AG09319 (cell line): ENCODE results near the gene GMPPA.

ENCODE experiments used
- DNase-seq: peaks from one replicate; pipeline ENCODE4 v3.0.0-alpha.2; 2010; ENCODE audit warnings: low read depth; ENCODE audit errors: extremely low read depth
- CTCF ChIP-seq: IDR thresholded peaks from 2 replicates; pipeline ENCODE4 v1.5.1; 2011; ENCODE audit warnings: low read depth, mild to moderate bottlenecking, inconsistent platforms, low read length, moderate library complexity

The GMPPA gene

DNA sequence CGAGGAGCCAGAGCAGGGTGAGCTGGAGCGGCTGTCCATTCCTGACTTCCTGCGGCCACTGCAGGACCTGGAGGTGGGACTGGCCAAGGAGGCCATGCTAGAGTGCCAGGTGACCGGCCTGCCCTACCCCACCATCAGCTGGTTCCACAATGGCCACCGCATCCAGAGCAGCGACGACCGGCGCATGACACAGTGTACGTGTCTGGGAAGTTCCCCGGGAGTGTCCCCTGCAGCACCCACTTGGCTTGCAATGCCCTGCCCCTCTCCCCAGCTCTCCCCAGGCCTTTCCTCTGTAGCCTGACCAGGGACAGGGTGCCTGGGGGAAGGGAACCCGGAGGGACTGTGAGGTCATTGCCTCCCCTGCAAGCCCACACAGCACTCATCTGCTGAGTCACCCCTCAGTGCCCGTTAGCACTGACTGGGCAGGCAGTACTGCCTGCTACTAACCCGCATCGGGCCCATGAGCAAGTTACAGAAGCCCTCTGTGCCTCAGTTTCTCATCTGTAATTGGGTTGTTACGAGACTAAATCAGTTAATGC is 29.4 kb upstream of the GMPPA start:
- no peak for DNase-seq
- no peak for TF ChIP-seq CTCF

- TF ChIP-seq CTCF = no peak
- DNase-seq = no peak
These were observed 28.3 kb upstream of the GMPPA start for GRCh38 chr2:219470429-219470828.

DNA sequence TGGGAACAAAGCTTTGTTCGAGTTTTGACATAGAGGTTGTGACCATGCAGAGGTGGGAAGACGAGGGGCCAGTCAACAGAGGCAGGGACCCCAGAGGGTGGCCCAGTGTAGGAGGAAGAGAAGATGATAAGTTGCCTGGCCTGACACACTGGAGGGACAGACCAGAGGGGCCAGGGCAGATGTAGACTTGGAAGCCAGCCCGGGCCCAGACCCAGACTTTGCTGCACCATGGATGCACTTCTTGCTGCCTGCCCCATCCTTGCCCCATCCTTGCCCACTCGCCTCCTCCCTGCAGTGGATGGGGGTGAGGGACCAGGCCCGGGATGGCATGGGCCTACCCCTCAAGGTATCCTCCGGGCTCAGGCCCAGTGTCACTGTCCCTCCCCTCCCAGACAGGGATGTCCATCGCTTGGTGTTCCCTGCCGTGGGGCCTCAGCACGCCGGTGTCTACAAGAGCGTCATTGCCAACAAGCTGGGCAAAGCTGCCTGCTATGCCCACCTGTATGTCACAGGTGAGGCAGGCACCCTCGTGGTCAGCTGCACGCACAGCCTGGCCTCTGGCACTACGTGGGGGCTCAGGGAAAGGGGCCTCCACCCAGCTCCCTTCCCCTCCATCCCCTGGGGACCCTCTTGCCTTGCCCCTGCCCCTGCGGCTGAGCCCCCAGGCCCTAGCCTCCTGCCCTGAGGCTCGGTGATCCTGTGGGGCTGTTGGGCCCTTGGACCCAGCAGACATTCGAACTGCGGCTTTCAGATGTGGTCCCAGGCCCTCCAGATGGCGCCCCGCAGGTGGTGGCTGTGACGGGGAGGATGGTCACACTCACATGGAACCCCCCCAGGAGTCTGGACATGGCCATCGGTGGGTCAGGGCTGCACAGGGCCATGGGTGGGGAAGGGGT is 27.0 kb upstream of the GMPPA start:
- DNase-seq = no peak
- TF ChIP-seq CTCF = no peak

- no peak for DNase-seq
- no peak for TF ChIP-seq CTCF
These were observed 26.0 kb upstream of the GMPPA start for GRCh38 chr2:219472629-219473187.

DNA sequence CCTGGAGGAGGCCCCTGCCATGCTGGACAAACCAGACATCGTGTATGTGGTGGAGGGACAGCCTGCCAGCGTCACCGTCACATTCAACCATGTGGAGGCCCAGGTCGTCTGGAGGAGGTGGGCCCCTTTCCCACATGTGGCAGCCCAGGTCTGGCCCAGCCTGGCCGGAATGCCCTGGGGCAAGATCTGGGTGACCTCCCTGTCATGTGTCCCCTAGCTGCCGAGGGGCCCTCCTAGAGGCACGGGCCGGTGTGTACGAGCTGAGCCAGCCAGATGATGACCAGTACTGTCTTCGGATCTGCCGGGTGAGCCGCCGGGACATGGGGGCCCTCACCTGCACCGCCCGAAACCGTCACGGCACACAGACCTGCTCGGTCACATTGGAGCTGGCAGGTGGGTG is 25.2 kb upstream of the GMPPA start:
- DNase-seq = no peak
- no peak for TF ChIP-seq CTCF

GRCh38 chr2:219474285-219475060 is 24.2 kb upstream of the GMPPA start:
- TF ChIP-seq CTCF = no peak
- no peak for DNase-seq

DNA sequence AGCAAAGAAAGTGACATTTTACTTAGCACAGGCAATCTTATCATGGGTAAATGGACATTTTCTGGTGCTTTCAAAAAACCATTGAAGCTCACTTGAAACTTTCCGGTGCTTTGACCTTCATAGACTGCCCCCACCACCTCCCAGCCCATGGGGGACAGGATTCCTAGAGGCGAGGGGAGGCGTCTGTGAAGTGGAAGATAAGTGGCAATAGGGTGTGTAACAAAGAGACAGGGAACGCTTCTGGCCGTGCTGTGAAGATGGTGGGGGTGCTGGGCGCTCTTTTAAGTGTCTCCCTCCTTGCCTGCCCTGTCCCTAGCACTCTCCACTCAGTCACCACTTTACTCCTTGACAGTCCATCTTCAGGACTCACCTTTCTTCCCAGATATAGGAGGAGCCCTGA is 23.4 kb upstream of the GMPPA start:
- no peak for DNase-seq
- no peak for TF ChIP-seq CTCF
